C4-2B (cell line): ENCODE results near the gene ROMO1.

Experiments used
- ZFX ChIP-seq: fragments of 450-650 bp; IDR thresholded peaks from 2 replicates; pipeline ENCODE4 v1.6.1; 2017
- TF ChIP-seq, protein P1 (sequence below): fragments of 450-650 bp; conservative IDR thresholded peaks from 2 replicates; pipeline ENCODE4 v1.5.1; 2017; ENCODE audit warnings: mild to moderate bottlenecking

DNA sequence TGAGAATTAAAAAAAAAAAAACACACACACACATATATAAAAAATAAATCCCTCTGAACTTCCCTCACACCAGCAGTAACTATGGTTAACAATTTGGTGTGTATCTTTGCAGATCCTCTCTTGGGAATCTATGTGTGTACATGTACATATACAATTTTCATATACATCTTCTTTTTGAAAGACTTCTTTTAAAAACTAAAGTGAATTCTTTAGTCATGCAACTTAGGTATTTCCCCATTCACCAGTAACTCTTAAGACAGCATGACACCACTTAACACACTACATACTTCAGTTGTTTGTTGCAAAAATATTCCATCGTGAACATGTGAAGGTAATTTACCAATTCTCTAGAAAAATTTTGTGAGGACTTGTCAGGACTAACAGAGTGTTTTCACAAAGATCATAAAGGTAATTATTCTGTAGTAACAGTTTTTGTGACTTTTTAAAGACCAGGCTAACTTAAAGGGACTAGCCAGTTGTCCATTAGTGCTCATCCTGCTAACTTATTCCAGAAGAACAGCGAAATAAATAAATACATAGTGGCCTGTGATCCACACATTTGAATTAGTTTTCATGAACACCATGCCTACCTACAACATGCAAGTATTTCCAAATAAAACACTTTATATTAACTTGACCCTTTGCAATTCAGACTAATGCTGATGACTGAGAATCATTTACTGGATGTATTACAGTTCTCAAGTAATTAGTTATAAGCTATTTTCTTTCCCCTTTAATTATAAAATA is 30.8 kb downstream of the ROMO1 start:
- TF ChIP-seq, protein P1, sequence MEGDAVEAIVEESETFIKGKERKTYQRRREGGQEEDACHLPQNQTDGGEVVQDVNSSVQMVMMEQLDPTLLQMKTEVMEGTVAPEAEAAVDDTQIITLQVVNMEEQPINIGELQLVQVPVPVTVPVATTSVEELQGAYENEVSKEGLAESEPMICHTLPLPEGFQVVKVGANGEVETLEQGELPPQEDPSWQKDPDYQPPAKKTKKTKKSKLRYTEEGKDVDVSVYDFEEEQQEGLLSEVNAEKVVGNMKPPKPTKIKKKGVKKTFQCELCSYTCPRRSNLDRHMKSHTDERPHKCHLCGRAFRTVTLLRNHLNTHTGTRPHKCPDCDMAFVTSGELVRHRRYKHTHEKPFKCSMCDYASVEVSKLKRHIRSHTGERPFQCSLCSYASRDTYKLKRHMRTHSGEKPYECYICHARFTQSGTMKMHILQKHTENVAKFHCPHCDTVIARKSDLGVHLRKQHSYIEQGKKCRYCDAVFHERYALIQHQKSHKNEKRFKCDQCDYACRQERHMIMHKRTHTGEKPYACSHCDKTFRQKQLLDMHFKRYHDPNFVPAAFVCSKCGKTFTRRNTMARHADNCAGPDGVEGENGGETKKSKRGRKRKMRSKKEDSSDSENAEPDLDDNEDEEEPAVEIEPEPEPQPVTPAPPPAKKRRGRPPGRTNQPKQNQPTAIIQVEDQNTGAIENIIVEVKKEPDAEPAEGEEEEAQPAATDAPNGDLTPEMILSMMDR = no peak
- TF ChIP-seq ZFX = no peak
